ENCODE measurements around the gene GFY. TPM values are rescaled to one million over a fixed set of nuclear protein-coding genes. Genes with fewer than 3 reads are reported as not detected.
A peak's percentile ranks its signal among the peaks of the same experiment; 100 is the strongest.

The GFY gene
- total and polyA plus RNA-seq, 7 donors = 0.33 TPM; not detected in 6

- peak; percentile 85 to 88 (median 86) for ATAC-seq
- Histone ChIP-seq H3K27me3 (ENCODE audit: insufficient read depth in 3 of 3, low read length in 2 of 3) (peaks cover 0 to 6% (median 5%) of the 10 kb centered on the region in 3 donors), H3K4me1 (no peaks in the 10 kb centered on the region), H3K9me3 (no peaks in the 10 kb centered on the region), H3K27ac (no peak overlapping the region), H3K4me3 (no peak overlapping the region), H3K36me3 (ENCODE audit: insufficient read depth in 1 of 2, low read depth in 1 of 2) (no peaks in the 10 kb centered on the region)
- peak; percentile 81 for TF ChIP-seq CTCF (IDR thresholded peaks at IDR 0.05)
- DNase-seq = peak; percentile 77 to 88
- intact Hi-C loops (cut with DNase I) = loop anchor here (1.0 to 2.0 kb wide), 2 partner anchors 51 to 52 kb away; no protein-coding TSS in a partner anchor
- 20 to 24% (median 22%) methylated on average over 13 to 14 of the region's 14 CpGs for WGBS, 3 donors
These were observed 33.4 kb upstream of the GFY start for GRCh38 chr19:49391581-49392399.

GRCh38 chr19:49393881-49394280 is 31.3 kb upstream of the GFY start:
- Histone ChIP-seq H3K27me3 (ENCODE audit: insufficient read depth in 3 of 3, low read length in 2 of 3) (peaks cover 0 to under 1% (median 0%) of the 10 kb centered on the region in 3 donors), H3K36me3 (ENCODE audit: insufficient read depth in 1 of 2, low read depth in 1 of 2) (no peaks in the 10 kb centered on the region), H3K4me3 (no peak overlapping the region), H3K9me3 (no peaks in the 10 kb centered on the region), H3K4me1 (no peaks in the 10 kb centered on the region), H3K27ac (no peak overlapping the region)
- DNase-seq (no peak), ATAC-seq (no peak)
- intact Hi-C loops (cut with DNase I) = loop anchor here (2.0 kb wide), 2 partner anchors 25 to 49 kb away; no protein-coding TSS in a partner anchor
- no peak for TF ChIP-seq CTCF (IDR thresholded peaks at IDR 0.05)
- 50 to 53% (median 52%) methylated on average over 5 of the region's 5 CpGs for WGBS, 3 donors

- no peak for DNase-seq
- 64 to 77% (median 76%) methylated on average over 14 to 15 of the region's 15 CpGs for WGBS, 3 donors
- Histone ChIP-seq H3K36me3 (ENCODE audit: insufficient read depth in 1 of 2, low read depth in 1 of 2) (no peaks in the 10 kb centered on the region), H3K4me3 (no peak overlapping the region), H3K4me1 (no peaks in the 10 kb centered on the region), H3K9me3 (no peaks in the 10 kb centered on the region), H3K27ac (no peak overlapping the region), H3K27me3 (ENCODE audit: insufficient read depth in 3 of 3, low read length in 2 of 3) (no peaks in the 10 kb centered on the region)
- intact Hi-C loops (cut with DNase I) = loop anchor here in 1 of 2 donors (2.0 kb wide), 1 partner anchor 23 kb away; no protein-coding TSS in a partner anchor
- TF ChIP-seq CTCF (IDR thresholded peaks at IDR 0.05) = no peak
- no peak for ATAC-seq
These were observed 29.4 kb upstream of the GFY start for GRCh38 chr19:49395581-49396407.

GRCh38 chr19:49396738-49397505 is 28.3 kb upstream of the GFY start:
- Histone ChIP-seq H3K9me3 (no peaks in the 10 kb centered on the region), H3K4me3 (no peak overlapping the region), H3K27me3 (ENCODE audit: insufficient read depth in 3 of 3, low read length in 2 of 3) (no peaks in the 10 kb centered on the region), H3K4me1 (no peaks in the 10 kb centered on the region), H3K36me3 (ENCODE audit: insufficient read depth in 1 of 2, low read depth in 1 of 2) (no peaks in the 10 kb centered on the region), H3K27ac (no peak overlapping the region)
- no peak for TF ChIP-seq CTCF (IDR thresholded peaks at IDR 0.05)
- ATAC-seq = no peak
- no peak for DNase-seq
- 74 to 78% (median 74%) methylated on average over 8 of the region's 8 CpGs for WGBS, 3 donors
- intact Hi-C loops (cut with DNase I) = no loop called here
